H1 (cell line): Measurements from ENCODE around the gene SRGAP3. TPM values are rescaled to one million over a fixed set of nuclear protein-coding genes. Genes with fewer than 3 reads are reported as not detected.
"Not testable (repeated sequence)": the region's sequence is repeated elsewhere in the genome, so short reads cannot be mapped to it uniquely, and the experiment has no call there.

ENCODE experiments used
- CTCF ChIA-PET: fragments of 300-600 bp; sonication (Branson Sonifier 250); formaldehyde crosslinking; loops from one replicate; lab custom pipeline; 2021; ENCODE audit not compliant: partially characterized antibody; lab: Charles Lee
- POLR2A ChIA-PET: fragments of 300-600 bp; sonication (Branson Sonifier 250); formaldehyde crosslinking; loops from one replicate; lab custom pipeline; 2021; ENCODE audit warnings: inconsistent platforms; ENCODE audit not compliant: partially characterized antibody; lab: Charles Lee
- DNase-seq, 2 experiments: peaks; one replicate each; pipeline versions ENCODE4 v3.0.0 to v3.0.0-alpha.2; 2010 to 2022; ENCODE audit warnings: low spot score in 2 of 2, low read depth in 1 of 2, mixed read lengths in 1 of 2
- FAIRE-seq: peaks from 2 replicates; lab custom pipeline; 2011; peaks lifted over from hg19 to GRCh38; lab: Jason Lieb, UNC
- H2AFZ ChIP-seq: 2 replicates; pipeline ENCODE4 v1.8.1; 2012; ENCODE audit warnings: low read length, inconsistent platforms
- H2AK5ac ChIP-seq: 2 replicates; pipeline ENCODE4 v1.6.1; 2013; ENCODE audit warnings: low read depth, low read length
- H2BK120ac ChIP-seq: replicated peaks from 2 replicates; pipeline ENCODE3; 2013; ENCODE audit warnings: low read depth, low read length, inconsistent platforms
- H2BK12ac ChIP-seq: 2 replicates; pipeline ENCODE4 v1.6.1; 2013; ENCODE audit warnings: low read depth, low read length
- H2BK15ac ChIP-seq: 2 replicates; pipeline ENCODE4 v1.6.1; 2013; ENCODE audit warnings: low read length
- H2BK20ac ChIP-seq: 2 replicates; pipeline ENCODE4 v1.6.1; 2013; ENCODE audit warnings: low read length
- H2BK5ac ChIP-seq: 2 replicates; pipeline ENCODE4 v1.6.1; 2013; ENCODE audit warnings: low read depth, low read length
- H3K14ac ChIP-seq: 2 replicates; pipeline ENCODE4 v1.6.1; 2013; ENCODE audit warnings: inconsistent platforms; ENCODE audit not compliant: insufficient read length
- H3K18ac ChIP-seq: 2 replicates; pipeline ENCODE4 v1.6.1; 2013; ENCODE audit warnings: low read length; ENCODE audit errors: extremely low read depth
- H3K23ac ChIP-seq: 2 replicates; pipeline ENCODE4 v1.6.1; 2013; ENCODE audit warnings: inconsistent platforms; ENCODE audit not compliant: insufficient read length
- H3K23me2 ChIP-seq: 2 replicates; pipeline ENCODE4 v1.6.1; 2013; ENCODE audit warnings: low read depth, low read length
- H3K27ac ChIP-seq: 2 replicates; pipeline ENCODE4 v1.6.1; 2011; ENCODE audit warnings: low read depth, low read length, inconsistent platforms
- H3K27me3 ChIP-seq, 4 experiments: replicated peaks in 1 of 4; 1 replicate in 1 of 4; 2 replicates in 3 of 4; pipeline versions ENCODE4 v1.6.1 to v1.8.1; 2011 to 2013; ENCODE audit warnings: low read length in 3 of 4, mild to moderate bottlenecking in 3 of 4, inconsistent platforms in 2 of 4, mixed read lengths in 2 of 4, moderate library complexity in 1 of 4; ENCODE audit not compliant: control insufficient read depth in 3 of 4, insufficient read depth in 3 of 4; ENCODE audit errors: extremely low read depth in 1 of 4
- H3K36me3 ChIP-seq, 4 experiments: 2 replicates each; pipeline versions ENCODE4 v1.6.1 to v1.8.1; 2011 to 2013; ENCODE audit warnings: mild to moderate bottlenecking in 4 of 4, low read length in 3 of 4, moderate library complexity in 2 of 4, control low read depth in 1 of 4, inconsistent platforms in 1 of 4; ENCODE audit not compliant: insufficient read depth in 4 of 4, control insufficient read depth in 2 of 4
- H3K4ac ChIP-seq: replicated peaks from 2 replicates; pipeline ENCODE3; 2013; ENCODE audit warnings: low read length, low read depth, mixed read lengths, inconsistent platforms; ENCODE audit not compliant: insufficient read length
- H3K4me1 ChIP-seq, 4 experiments: replicated peaks in 1 of 4; 1 replicate in 1 of 4; 2 replicates in 3 of 4; pipeline versions ENCODE4 v1.6.1 to v1.8.1; 2011 to 2013; ENCODE audit warnings: low read length in 3 of 4, inconsistent platforms in 2 of 4, mixed read lengths in 1 of 4; ENCODE audit not compliant: insufficient read depth in 4 of 4, control insufficient read depth in 3 of 4
- H3K4me2 ChIP-seq, 2 experiments: 2 replicates each; pipeline versions ENCODE4 v1.6.1 to v1.8.1; 2011 to 2013; ENCODE audit warnings: low read depth in 2 of 2, low read length in 2 of 2, control low read depth in 1 of 2, inconsistent platforms in 1 of 2, mild to moderate bottlenecking in 1 of 2; ENCODE audit not compliant: insufficient read depth in 1 of 2
- H3K4me3 ChIP-seq, 4 experiments: fragments of 200-600, 300-600 bp in 1 of 4; sonication (generic), shearing (Covaris generic), sonication (Bioruptor Twin) in 1 of 4; 2 replicates each; pipeline versions ENCODE4 v1.5.1 to v1.8.1; 2011 to 2016; ENCODE audit warnings: low read length in 4 of 4, low read depth in 3 of 4, control low read depth in 2 of 4, inconsistent platforms in 2 of 4, mild to moderate bottlenecking in 2 of 4, mixed read lengths in 1 of 4, moderate library complexity in 1 of 4; ENCODE audit not compliant: insufficient read depth in 2 of 4; ENCODE audit errors: extremely low read depth in 1 of 4
- H3K56ac ChIP-seq: replicated peaks from 2 replicates; pipeline ENCODE3; 2013; ENCODE audit warnings: low read depth, mild to moderate bottlenecking, mixed read lengths, low read length, inconsistent platforms; ENCODE audit not compliant: insufficient read length
- H3K79me1 ChIP-seq: 2 replicates; pipeline ENCODE4 v1.6.1; 2013; ENCODE audit warnings: low read depth, low read length, control low read depth
- H3K79me2 ChIP-seq, 2 experiments: 2 replicates each; pipeline versions ENCODE4 v1.6.1 to v1.8.1; 2012 to 2013; ENCODE audit warnings: low read length in 2 of 2, mild to moderate bottlenecking in 2 of 2, inconsistent platforms in 1 of 2; ENCODE audit not compliant: insufficient read depth in 2 of 2, control insufficient read depth in 1 of 2
- H3K9ac ChIP-seq, 4 experiments: replicated peaks in 1 of 4; 1 replicate in 1 of 4; 2 replicates in 3 of 4; pipeline versions ENCODE4 v1.6.1 to v1.8.1; 2011 to 2013; ENCODE audit warnings: low read depth in 3 of 4, low read length in 3 of 4, control low read depth in 2 of 4, mild to moderate bottlenecking in 2 of 4, moderate library complexity in 2 of 4, inconsistent platforms in 1 of 4; ENCODE audit errors: extremely low read depth in 1 of 4
- H3K9me3 ChIP-seq, 2 experiments: 2 replicates each; pipeline versions ENCODE4 v1.6.1 to v1.8.1; 2012 to 2013; ENCODE audit warnings: mild to moderate bottlenecking in 2 of 2, moderate library complexity in 2 of 2, control low read depth in 1 of 2, inconsistent platforms in 1 of 2, low read depth in 1 of 2, low read length in 1 of 2, mixed read lengths in 1 of 2; ENCODE audit not compliant: insufficient read depth in 2 of 2
- H4K20me1 ChIP-seq, 2 experiments: replicated peaks in 1 of 2; 2 replicates each; pipeline versions ENCODE3 to v1.8.1; 2011 to 2013; ENCODE audit warnings: inconsistent platforms in 2 of 2, low read length in 2 of 2, mild to moderate bottlenecking in 1 of 2; ENCODE audit not compliant: insufficient read depth in 2 of 2, control insufficient read depth in 1 of 2
- H4K5ac ChIP-seq: 2 replicates; pipeline ENCODE4 v1.6.1; 2013; ENCODE audit warnings: low read length, low read depth, mixed read lengths, inconsistent platforms; ENCODE audit not compliant: insufficient read length
- H4K8ac ChIP-seq: 2 replicates; pipeline ENCODE4 v1.8.0; 2013; ENCODE audit warnings: mild to moderate bottlenecking, moderate library complexity, low read length, inconsistent platforms; ENCODE audit not compliant: insufficient read depth; ENCODE audit errors: extremely low read depth
- H4K91ac ChIP-seq: replicated peaks from 2 replicates; pipeline ENCODE3; 2013; ENCODE audit warnings: low read length, mixed read lengths, inconsistent platforms; ENCODE audit not compliant: insufficient read length
- ASH2L ChIP-seq: fragments of 200-600, 300-600 bp; sonication (generic); IDR thresholded peaks from one replicate; pipeline ENCODE4 v1.7.1; 2017; ENCODE audit warnings: low read length
- RNF2 ChIP-seq: fragments of 200-900, 300-1000 bp; sonication (generic); IDR thresholded peaks from 2 replicates; pipeline ENCODE4 v1.7.1; 2016; ENCODE audit warnings: borderline replicate concordance, low read depth, mild to moderate bottlenecking, antibody characterized with exemption, low read length; ENCODE audit not compliant: poor library complexity, severe bottlenecking; ENCODE audit errors: missing control alignments
- TAF1 ChIP-seq: IDR thresholded peaks from 2 replicates; pipeline ENCODE4 v1.6.1; 2011; ENCODE audit warnings: mild to moderate bottlenecking, low read depth, low read length
- WGBS, 2 experiments: shearing (Covaris generic) in 1 of 2; methylation state at CpG; one replicate each; pipeline versions ENCODE4 v1.1.6 to v1.1.7; 2013 to 2015; ENCODE audit warnings: low lambda C conversion rate in 2 of 2, mixed read lengths in 2 of 2, inconsistent platforms in 1 of 2, low coverage in 1 of 2, missing lambda C conversion rate in 1 of 2; ENCODE audit not compliant: insufficient replicate concordance in 2 of 2, insufficient coverage in 1 of 2, insufficient read length in 1 of 2; ENCODE audit errors: extremely low coverage in 1 of 2, missing lambda C conversion rate in 1 of 2; 5-methylcytosine and 5-hydroxymethylcytosine counted together
- polyA plus RNA-seq, 7 experiments: library from polyadenylated mRNA; depleted of rRNA in 3 of 7; stranded (reverse) in 5 of 7; unstranded in 2 of 7; fragments of >200 nt in 5 of 7; fragments of 200-250 nt in 2 of 7; gene quantifications; 1 replicate in 5 of 7; 2 replicates in 1 of 7; 4 replicates in 1 of 7; pipeline versions ENCODE4 v1.2.1 to v1.2.3, GENCODE V29; 2011 to 2013; ENCODE audit warnings: missing spikeins in 2 of 7, mixed read lengths in 2 of 7
- total RNA-seq: library from RNA; stranded (reverse); fragmentation: NEBNext Ultra II Directional; extraction: Animal tissue kit (Norgen Biotek cat#: 25700); gene quantifications from 2 replicates; pipeline ENCODE4 v1.2.1, GENCODE V29; 2021
- TF ChIP-seq, protein P1 (sequence below): IDR thresholded peaks from 2 replicates; pipeline ENCODE4 v1.6.1; 2012; ENCODE audit warnings: inconsistent platforms

The SRGAP3 gene
- total and polyA plus RNA-seq, 2 of the 8 experiments (the other 6 are each of a cell fraction or from before 2014, with no cell fraction given), result 5.8 to 11.4 TPM

DNA sequence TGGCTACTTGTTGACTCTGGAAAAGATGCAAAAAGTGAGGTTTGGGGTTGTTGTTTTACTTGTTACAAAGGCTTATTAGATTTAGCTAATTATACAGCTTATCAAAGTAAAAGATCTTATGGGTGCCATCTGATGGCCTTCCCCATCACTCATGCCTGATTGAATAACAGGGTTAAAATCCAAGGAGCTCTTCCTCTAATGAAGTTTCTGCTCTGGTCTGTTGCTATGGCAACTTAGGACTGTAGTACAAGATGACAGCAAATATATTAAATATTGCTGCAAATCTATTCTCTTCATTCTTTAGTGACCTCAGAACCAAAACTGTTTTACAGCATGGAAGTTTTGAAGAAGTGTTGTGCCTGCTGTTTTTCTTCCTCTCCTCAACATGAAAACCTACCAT lies 45.6 kb upstream of the SRGAP3 start (continued):
- TF ChIP-seq, protein P1, sequence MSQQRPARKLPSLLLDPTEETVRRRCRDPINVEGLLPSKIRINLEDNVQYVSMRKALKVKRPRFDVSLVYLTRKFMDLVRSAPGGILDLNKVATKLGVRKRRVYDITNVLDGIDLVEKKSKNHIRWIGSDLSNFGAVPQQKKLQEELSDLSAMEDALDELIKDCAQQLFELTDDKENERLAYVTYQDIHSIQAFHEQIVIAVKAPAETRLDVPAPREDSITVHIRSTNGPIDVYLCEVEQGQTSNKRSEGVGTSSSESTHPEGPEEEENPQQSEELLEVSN, result no peak
- TF ChIP-seq TAF1 (no peak), ASH2L (no peak), RNF2 (no peak)
- TF ChIP-seq, all 59 proteins: peak for 0

DNA sequence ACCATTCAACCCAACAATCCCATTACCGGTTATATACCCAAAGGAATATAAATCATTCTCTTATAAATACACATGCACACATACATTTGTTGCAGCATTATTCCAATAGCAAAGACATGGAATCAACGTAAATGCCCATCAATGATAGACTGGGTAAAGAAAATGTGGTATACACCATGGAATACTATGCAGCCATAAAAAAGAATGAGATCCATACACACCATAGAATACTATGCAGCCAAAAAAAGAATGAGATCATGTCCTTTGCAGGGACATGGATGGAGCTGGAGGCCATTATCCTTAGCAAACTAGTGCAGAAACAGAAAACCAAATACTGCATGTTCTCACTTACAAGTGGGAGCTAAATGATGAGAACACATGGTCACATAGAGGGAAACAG lies 44.5 kb upstream of the SRGAP3 start:
- H2BK120ac ChIP-seq, H4K20me1 ChIP-seq, CTCF ChIA-PET, H2BK20ac ChIP-seq, POLR2A ChIA-PET, H2AK5ac ChIP-seq, H3K23ac ChIP-seq, H2BK5ac ChIP-seq, DNase-seq, FAIRE-seq, H4K5ac ChIP-seq, H3K27me3 ChIP-seq, H3K23me2 ChIP-seq, H3K14ac ChIP-seq, H3K9me3 ChIP-seq, H3K9ac ChIP-seq, H4K8ac ChIP-seq, H4K91ac ChIP-seq, H3K4me2 ChIP-seq, H2AFZ ChIP-seq, H3K56ac ChIP-seq, H3K79me1 ChIP-seq, H2BK12ac ChIP-seq, H3K36me3 ChIP-seq, H3K27ac ChIP-seq, H2BK15ac ChIP-seq, H3K79me2 ChIP-seq, H3K4me1 ChIP-seq, H3K18ac ChIP-seq, H3K4ac ChIP-seq, H3K4me3 ChIP-seq: not testable (repeated sequence)
- 95% methylated on average over 2 of the region's 2 CpGs; no CpG with 5 or more reads in 1 of the 2 experiments for WGBS, 2 experiments
